Neural cell (in vitro differentiated cells): ENCODE measurements around the gene ACAA2. TPM values are rescaled to one million over a fixed set of nuclear protein-coding genes. Genes with fewer than 3 reads are reported as not detected.

Experiments
- H2AFZ ChIP-seq: fragments of 200-600, 300-800 bp; sonication (generic), shearing (Covaris generic); 2 replicates; pipeline ENCODE4 v1.6.0; 2014; ENCODE audit warnings: low read depth, mild to moderate bottlenecking, antibody characterized with exemption, low read length, moderate library complexity
- H3F3A ChIP-seq: fragments of 200-600 bp; shearing (Covaris generic); 2 replicates; pipeline ENCODE4 v1.6.1; 2016; ENCODE audit warnings: mild to moderate bottlenecking, moderate library complexity, mixed read lengths, antibody characterized with exemption, low read length; ENCODE audit not compliant: insufficient read depth, poor library complexity, severe bottlenecking
- H3K27ac ChIP-seq: fragments of 200-600, 300-800 bp; sonication (generic), shearing (Covaris generic); 2 replicates; pipeline ENCODE4 v1.5.1; 2014; ENCODE audit warnings: mild to moderate bottlenecking, low read length, moderate library complexity
- H3K27me3 ChIP-seq: fragments of 300-800, 200-600 bp; sonication (generic), shearing (Covaris generic); 2 replicates; pipeline ENCODE4 v1.6.0; 2014; ENCODE audit warnings: mild to moderate bottlenecking, low read depth, low read length, moderate library complexity; ENCODE audit not compliant: insufficient read depth
- H3K36me3 ChIP-seq: fragments of 300-800, 200-600 bp; sonication (generic), shearing (Covaris generic); 2 replicates; pipeline ENCODE4 v1.5.1; 2014; ENCODE audit warnings: mild to moderate bottlenecking, antibody characterized with exemption, low read length, moderate library complexity; ENCODE audit not compliant: insufficient read depth
- H3K4me2 ChIP-seq: fragments of 300-800, 200-600 bp; sonication (generic), shearing (Covaris generic); 2 replicates; pipeline ENCODE4 v1.6.0; 2014; ENCODE audit warnings: mild to moderate bottlenecking, low read length
- H3K4me3 ChIP-seq: fragments of 300-800, 200-600 bp; sonication (generic), shearing (Covaris generic); 2 replicates; pipeline ENCODE4 v1.5.1; 2014; ENCODE audit warnings: mild to moderate bottlenecking, low read length, moderate library complexity
- H3K79me2 ChIP-seq: fragments of 200-600 bp; shearing (Covaris generic); replicated peaks from 2 replicates; pipeline ENCODE4 v1.6.0; 2014; ENCODE audit warnings: mild to moderate bottlenecking, low read length, moderate library complexity; ENCODE audit not compliant: insufficient read depth
- H3K9ac ChIP-seq: fragments of 300-800, 200-600 bp; sonication (generic), shearing (Covaris generic); 2 replicates; pipeline ENCODE4 v1.6.1; 2016; ENCODE audit warnings: mild to moderate bottlenecking, low read length, mixed read lengths
- H3K9me2 ChIP-seq: fragments of 200-600 bp; shearing (Covaris generic); 2 replicates; pipeline ENCODE4 v1.6.1; 2016; ENCODE audit warnings: mild to moderate bottlenecking, low read length, mixed read lengths; ENCODE audit not compliant: insufficient read depth
- H3K9me3 ChIP-seq: fragments of 200-600, 300-800 bp; sonication (generic), shearing (Covaris generic); 2 replicates; pipeline ENCODE4 v1.6.1; 2016; ENCODE audit warnings: mild to moderate bottlenecking, mixed run types, low read length, moderate library complexity, mixed read lengths
- H4K20me1 ChIP-seq: fragments of 200-600 bp; shearing (Covaris generic); 2 replicates; pipeline ENCODE4 v1.6.1; 2016; ENCODE audit warnings: mild to moderate bottlenecking, mixed run types; ENCODE audit not compliant: insufficient read depth
- EP300 ChIP-seq: fragments of 450-650 bp; conservative IDR thresholded peaks from 2 replicates; pipeline ENCODE4 v1.6.1; 2014; ENCODE audit warnings: antibody characterized with exemption, mild to moderate bottlenecking, moderate library complexity; ENCODE audit not compliant: poor library complexity, severe bottlenecking
- EZH2 ChIP-seq: fragments of 200-600, 300-800 bp; shearing (Covaris generic), sonication (generic); IDR thresholded peaks from 2 replicates; pipeline ENCODE4 v1.6.1; 2014; ENCODE audit warnings: antibody characterized with exemption, low read length, borderline replicate concordance, mild to moderate bottlenecking; ENCODE audit not compliant: insufficient read depth, poor library complexity, severe bottlenecking
- MXI1 ChIP-seq: fragments of 450-650 bp; conservative IDR thresholded peaks from 2 replicates; pipeline ENCODE4 v1.6.1; 2014; ENCODE audit warnings: antibody characterized with exemption, mild to moderate bottlenecking; ENCODE audit not compliant: poor library complexity, severe bottlenecking
- POLR2AphosphoS5 ChIP-seq: IDR thresholded peaks from 2 replicates; pipeline ENCODE4 v1.6.1; 2012
- RAD21 ChIP-seq: fragments of 450-650 bp; conservative IDR thresholded peaks from 2 replicates; pipeline ENCODE4 v1.6.1; 2014; ENCODE audit warnings: antibody characterized with exemption, mild to moderate bottlenecking, moderate library complexity
- SMC3 ChIP-seq: fragments of 450-650 bp; conservative IDR thresholded peaks from 2 replicates; pipeline ENCODE4 v1.6.1; 2014; ENCODE audit warnings: antibody characterized with exemption, mild to moderate bottlenecking, moderate library complexity; ENCODE audit not compliant: poor library complexity
- TAF1 ChIP-seq: IDR thresholded peaks from 2 replicates; pipeline ENCODE4 v1.6.1; 2012; ENCODE audit warnings: low read depth
- polyA plus RNA-seq: library from polyadenylated mRNA; depleted of rRNA; stranded (reverse); fragments of >200 nt; gene quantifications from 2 replicates; pipeline ENCODE4 v1.2.3, GENCODE V29; 2014
- TF ChIP-seq, protein P1 (sequence below): IDR thresholded peaks from 2 replicates; pipeline ENCODE4 v1.6.1; 2012; ENCODE audit warnings: borderline replicate concordance
- TF ChIP-seq, protein P2 (sequence below): fragments of 450-650 bp; IDR thresholded peaks from 2 replicates; pipeline ENCODE4 v1.5.1; 2014; ENCODE audit warnings: antibody characterized with exemption, mild to moderate bottlenecking, moderate library complexity; ENCODE audit not compliant: poor library complexity, severe bottlenecking

Gene ACAA2
- polyA plus RNA-seq, 1 donor from 2014 or later, result 6.3 TPM

DNA sequence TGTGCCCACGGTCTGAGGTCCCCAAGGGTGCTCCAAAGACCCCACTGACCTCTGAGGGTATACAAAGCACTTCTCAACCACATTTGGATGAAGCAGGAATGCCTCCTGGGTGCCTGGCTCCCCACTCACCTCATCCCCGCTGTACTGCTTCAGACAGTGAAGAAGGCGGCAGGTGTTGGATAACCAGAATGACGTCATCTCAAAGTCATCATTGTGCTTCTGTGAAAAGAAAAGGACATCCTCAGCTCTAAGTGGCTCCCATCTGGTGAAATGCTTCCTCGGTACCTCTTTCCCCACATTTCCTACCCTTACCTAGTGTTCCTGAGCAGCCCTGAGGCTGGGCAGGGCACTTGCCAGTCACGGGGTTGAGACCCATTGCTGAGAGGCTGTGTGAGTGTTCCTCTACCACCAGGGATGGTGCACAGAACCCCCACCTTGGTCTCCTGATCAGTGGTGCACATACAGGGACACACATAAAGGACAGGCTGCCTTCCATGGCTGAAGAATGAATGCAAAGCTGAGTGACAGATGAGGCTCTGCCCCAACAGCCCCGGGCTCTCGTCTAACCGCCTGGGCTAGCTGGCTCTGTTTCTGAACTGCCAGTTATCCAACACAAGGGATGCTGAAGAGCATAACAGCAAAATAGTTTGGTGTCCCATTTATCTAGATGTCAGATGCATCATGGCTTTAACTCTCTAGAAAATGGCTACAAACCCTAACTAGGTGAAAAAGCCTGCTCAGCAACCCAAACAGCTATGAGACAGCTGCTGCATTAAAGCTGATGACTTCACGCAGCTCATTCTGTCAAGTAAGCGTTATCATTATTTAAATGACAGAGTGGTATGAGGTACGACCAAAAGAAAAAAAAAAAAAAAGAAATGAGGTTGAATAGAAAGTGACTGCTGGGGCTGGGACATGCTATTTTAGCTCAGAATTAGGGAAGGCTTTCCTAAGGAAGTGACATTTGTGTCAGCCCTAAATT, 28.2 kb upstream of the ACAA2 start:
- H3F3A ChIP-seq, result no peaks in the 10 kb centered on the region
- H3K9me3 ChIP-seq, result no peaks in the 10 kb centered on the region
- TF ChIP-seq EP300 (peak; percentile 56), POLR2AphosphoS5 (no peak)
- TF ChIP-seq, protein P1, sequence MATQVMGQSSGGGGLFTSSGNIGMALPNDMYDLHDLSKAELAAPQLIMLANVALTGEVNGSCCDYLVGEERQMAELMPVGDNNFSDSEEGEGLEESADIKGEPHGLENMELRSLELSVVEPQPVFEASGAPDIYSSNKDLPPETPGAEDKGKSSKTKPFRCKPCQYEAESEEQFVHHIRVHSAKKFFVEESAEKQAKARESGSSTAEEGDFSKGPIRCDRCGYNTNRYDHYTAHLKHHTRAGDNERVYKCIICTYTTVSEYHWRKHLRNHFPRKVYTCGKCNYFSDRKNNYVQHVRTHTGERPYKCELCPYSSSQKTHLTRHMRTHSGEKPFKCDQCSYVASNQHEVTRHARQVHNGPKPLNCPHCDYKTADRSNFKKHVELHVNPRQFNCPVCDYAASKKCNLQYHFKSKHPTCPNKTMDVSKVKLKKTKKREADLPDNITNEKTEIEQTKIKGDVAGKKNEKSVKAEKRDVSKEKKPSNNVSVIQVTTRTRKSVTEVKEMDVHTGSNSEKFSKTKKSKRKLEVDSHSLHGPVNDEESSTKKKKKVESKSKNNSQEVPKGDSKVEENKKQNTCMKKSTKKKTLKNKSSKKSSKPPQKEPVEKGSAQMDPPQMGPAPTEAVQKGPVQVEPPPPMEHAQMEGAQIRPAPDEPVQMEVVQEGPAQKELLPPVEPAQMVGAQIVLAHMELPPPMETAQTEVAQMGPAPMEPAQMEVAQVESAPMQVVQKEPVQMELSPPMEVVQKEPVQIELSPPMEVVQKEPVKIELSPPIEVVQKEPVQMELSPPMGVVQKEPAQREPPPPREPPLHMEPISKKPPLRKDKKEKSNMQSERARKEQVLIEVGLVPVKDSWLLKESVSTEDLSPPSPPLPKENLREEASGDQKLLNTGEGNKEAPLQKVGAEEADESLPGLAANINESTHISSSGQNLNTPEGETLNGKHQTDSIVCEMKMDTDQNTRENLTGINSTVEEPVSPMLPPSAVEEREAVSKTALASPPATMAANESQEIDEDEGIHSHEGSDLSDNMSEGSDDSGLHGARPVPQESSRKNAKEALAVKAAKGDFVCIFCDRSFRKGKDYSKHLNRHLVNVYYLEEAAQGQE, result no peak
- TF ChIP-seq, protein P2, sequence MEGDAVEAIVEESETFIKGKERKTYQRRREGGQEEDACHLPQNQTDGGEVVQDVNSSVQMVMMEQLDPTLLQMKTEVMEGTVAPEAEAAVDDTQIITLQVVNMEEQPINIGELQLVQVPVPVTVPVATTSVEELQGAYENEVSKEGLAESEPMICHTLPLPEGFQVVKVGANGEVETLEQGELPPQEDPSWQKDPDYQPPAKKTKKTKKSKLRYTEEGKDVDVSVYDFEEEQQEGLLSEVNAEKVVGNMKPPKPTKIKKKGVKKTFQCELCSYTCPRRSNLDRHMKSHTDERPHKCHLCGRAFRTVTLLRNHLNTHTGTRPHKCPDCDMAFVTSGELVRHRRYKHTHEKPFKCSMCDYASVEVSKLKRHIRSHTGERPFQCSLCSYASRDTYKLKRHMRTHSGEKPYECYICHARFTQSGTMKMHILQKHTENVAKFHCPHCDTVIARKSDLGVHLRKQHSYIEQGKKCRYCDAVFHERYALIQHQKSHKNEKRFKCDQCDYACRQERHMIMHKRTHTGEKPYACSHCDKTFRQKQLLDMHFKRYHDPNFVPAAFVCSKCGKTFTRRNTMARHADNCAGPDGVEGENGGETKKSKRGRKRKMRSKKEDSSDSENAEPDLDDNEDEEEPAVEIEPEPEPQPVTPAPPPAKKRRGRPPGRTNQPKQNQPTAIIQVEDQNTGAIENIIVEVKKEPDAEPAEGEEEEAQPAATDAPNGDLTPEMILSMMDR, result peak; percentile 19
- no peaks in the 10 kb centered on the region for H3K27me3 ChIP-seq
- H3K9ac ChIP-seq, result peak overlapping the region; percentile 28
- H3K9me2 ChIP-seq, result no peaks in the 10 kb centered on the region
- no peak overlapping the region for H3K4me2 ChIP-seq
- H2AFZ ChIP-seq, result no peak overlapping the region
- H3K79me2 ChIP-seq, result no peaks in the 10 kb centered on the region
- H4K20me1 ChIP-seq, result no peaks in the 10 kb centered on the region
- peak overlapping the region; percentile 48 for H3K27ac ChIP-seq
- no peak overlapping the region for H3K4me3 ChIP-seq
- H3K36me3 ChIP-seq, result no peaks in the 10 kb centered on the region

DNA sequence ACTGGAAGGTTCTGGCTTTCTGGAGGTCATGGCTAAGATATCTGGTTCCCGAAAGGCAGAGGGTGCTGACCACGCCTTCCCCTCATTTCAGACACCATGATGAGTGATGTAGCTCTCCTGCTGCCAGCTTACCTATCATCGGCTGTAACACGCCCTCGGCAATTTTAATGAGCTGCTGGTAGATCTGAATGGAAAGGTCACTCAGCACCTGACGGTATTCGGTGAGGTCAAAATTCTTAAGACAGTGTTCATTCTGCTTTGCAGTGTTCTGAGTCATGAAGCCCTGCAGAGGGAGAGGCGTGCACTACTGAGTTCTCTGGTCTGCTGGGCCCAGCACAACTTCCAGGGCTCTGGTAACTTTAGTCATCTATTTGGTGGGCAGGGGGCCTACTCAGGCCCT, 25.7 kb upstream of the ACAA2 start:
- TF ChIP-seq EZH2, result no peak
- TF ChIP-seq, protein P1, result no peak
- TF ChIP-seq SMC3, result no peak
- no peak for TF ChIP-seq MXI1
- TF ChIP-seq, protein P2, result no peak
- no peak for TF ChIP-seq EP300
- TF ChIP-seq TAF1, result no peak
- TF ChIP-seq RAD21, result no peak
- no peak for TF ChIP-seq POLR2AphosphoS5

More for the DNA sequence above, 25.7 kb upstream of the ACAA2 start:
- no peak overlapping the region for H3K27ac ChIP-seq
- H3K4me2 ChIP-seq, result no peak overlapping the region
- no peak overlapping the region for H3K4me3 ChIP-seq
- no peaks in the 10 kb centered on the region for H3K36me3 ChIP-seq
- no peaks in the 10 kb centered on the region for H3K9me2 ChIP-seq
- no peak overlapping the region for H3K9ac ChIP-seq
- H3F3A ChIP-seq, result no peaks in the 10 kb centered on the region
- H2AFZ ChIP-seq, result no peak overlapping the region
- no peaks in the 10 kb centered on the region for H4K20me1 ChIP-seq
- H3K9me3 ChIP-seq, result no peaks in the 10 kb centered on the region
- H3K79me2 ChIP-seq, result no peaks in the 10 kb centered on the region
- no peaks in the 10 kb centered on the region for H3K27me3 ChIP-seq
